GM06990 (cell line): ENCODE measurements around the gene TRNAU1AP.
"Not testable (repeated sequence)": the region's sequence is repeated elsewhere in the genome, so short reads cannot be mapped to it uniquely, and the experiment has no call there.

Experiments
- DNase-seq: peaks from one replicate; pipeline ENCODE4 v3.0.0-alpha.2; 2011; ENCODE audit not compliant: insufficient read length; ENCODE audit errors: extremely low read depth
- H3K27me3 ChIP-seq: replicated peaks from 2 replicates; pipeline ENCODE4 v1.6.0; 2011; ENCODE audit warnings: low read length; ENCODE audit not compliant: control insufficient read depth, insufficient read depth
- H3K36me3 ChIP-seq: 2 replicates; pipeline ENCODE4 v1.5.1; 2011; ENCODE audit warnings: low read length; ENCODE audit not compliant: control insufficient read depth, insufficient read depth
- H3K4me3 ChIP-seq: replicated peaks from 2 replicates; pipeline ENCODE4 v1.5.1; 2011; ENCODE audit warnings: low read depth, mild to moderate bottlenecking, control low read depth, low read length
- TF ChIP-seq, protein P1 (sequence below): IDR thresholded peaks from 2 replicates; pipeline ENCODE4 v1.5.1; 2011; ENCODE audit warnings: low read length, control low read depth, mild to moderate bottlenecking, inconsistent platforms; ENCODE audit not compliant: insufficient read depth, poor library complexity, severe bottlenecking

TRNAU1AP gene

DNA sequence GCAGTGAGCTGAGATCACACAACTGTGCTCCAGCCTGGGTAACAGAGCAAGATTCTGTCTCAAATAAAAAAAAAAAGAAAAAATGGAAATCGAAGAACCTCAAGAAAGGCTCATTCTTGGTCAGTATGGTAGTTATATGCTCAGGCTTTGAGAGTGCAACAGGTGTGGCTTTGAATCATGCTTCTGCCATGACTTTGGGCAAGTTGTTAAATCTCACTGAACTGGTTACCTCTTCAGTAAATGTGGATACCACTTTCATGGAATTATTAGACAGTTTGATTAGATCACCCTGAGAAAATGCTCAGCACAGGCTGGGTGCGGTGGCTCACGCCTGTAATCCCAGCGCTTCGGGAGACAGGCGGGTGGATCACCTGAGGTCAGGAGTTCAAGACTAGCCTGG lies 12.8 kb downstream of the TRNAU1AP start:
- H3K27me3 ChIP-seq, result no peaks in the 10 kb centered on the region
- TF ChIP-seq, protein P1, sequence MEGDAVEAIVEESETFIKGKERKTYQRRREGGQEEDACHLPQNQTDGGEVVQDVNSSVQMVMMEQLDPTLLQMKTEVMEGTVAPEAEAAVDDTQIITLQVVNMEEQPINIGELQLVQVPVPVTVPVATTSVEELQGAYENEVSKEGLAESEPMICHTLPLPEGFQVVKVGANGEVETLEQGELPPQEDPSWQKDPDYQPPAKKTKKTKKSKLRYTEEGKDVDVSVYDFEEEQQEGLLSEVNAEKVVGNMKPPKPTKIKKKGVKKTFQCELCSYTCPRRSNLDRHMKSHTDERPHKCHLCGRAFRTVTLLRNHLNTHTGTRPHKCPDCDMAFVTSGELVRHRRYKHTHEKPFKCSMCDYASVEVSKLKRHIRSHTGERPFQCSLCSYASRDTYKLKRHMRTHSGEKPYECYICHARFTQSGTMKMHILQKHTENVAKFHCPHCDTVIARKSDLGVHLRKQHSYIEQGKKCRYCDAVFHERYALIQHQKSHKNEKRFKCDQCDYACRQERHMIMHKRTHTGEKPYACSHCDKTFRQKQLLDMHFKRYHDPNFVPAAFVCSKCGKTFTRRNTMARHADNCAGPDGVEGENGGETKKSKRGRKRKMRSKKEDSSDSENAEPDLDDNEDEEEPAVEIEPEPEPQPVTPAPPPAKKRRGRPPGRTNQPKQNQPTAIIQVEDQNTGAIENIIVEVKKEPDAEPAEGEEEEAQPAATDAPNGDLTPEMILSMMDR, result no peak
- no peak for DNase-seq
- peaks cover 10% of the 10 kb centered on the region for H3K36me3 ChIP-seq
- no peak overlapping the region for H3K4me3 ChIP-seq

DNA sequence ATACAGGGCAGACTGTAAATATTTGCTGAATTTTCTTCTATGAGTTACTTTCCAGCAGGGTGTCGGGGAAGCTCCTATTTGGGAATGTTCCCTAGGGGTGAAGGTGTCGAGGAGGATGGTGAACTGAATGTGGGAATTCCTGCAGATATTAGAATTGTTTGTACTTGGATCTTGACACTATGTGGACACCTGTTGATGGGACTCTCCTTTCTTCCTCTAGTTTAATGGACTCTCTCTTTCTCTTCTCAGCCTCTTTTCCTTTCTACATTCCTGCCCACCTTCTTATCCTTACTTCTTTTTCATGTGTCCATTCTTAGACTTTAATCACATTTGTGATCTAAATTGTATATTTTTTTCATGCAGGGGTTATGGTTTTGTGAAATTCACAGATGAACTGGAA lies 14.0 kb downstream of the TRNAU1AP start:
- Histone ChIP-seq H3K4me3 (no peak overlapping the region), H3K27me3 (no peaks in the 10 kb centered on the region), H3K36me3 (peaks cover 11% of the 10 kb centered on the region)
- TF ChIP-seq, protein P1, result no peak
- DNase-seq, result no peak

DNA sequence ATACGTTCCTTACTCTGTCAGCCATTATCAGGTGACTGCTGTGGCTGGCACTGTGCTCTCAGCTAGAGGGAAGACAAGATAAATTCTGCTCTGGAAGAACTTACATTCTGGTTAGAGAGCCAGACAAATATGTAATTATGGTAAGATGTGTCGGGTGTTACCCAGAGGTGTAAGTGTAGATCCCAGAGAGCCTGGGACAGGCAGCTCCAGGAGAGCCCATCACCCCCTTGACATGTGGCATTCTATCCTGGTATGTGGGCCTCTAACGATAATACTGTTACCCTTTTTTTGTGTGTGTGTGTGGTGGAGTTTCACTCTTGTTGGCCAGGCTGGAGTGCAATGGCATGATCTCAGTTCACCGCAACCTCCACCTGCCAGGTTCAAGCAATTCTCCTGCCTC lies 19.0 kb downstream of the TRNAU1AP start:
- no peak for DNase-seq
- no peaks in the 10 kb centered on the region for H3K27me3 ChIP-seq
- TF ChIP-seq, protein P1, result no peak
- peaks cover 8% of the 10 kb centered on the region for H3K36me3 ChIP-seq
- H3K4me3 ChIP-seq, result no peak overlapping the region

DNA sequence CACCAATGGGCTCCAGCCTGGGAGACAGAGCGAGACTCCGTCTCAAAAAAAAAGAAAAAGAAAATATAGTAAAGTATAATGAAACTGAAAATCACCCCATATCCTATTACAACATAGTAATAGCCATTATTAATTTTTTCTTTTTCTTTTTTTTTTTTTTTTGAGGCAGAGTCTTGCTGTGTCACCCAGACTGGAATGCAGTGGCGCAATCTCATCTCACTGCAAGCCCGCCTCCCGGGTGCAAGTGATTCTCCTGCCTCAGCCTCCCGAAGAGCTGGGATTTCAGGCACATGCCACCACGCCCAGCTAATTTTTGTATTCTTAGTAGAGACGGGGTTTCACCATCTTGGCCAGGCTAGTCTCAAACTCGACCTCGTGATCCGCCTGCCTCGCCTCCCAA lies 20.0 kb downstream of the TRNAU1AP start:
- peaks cover 10% of the 10 kb centered on the region for H3K36me3 ChIP-seq
- not testable (repeated sequence) for H3K4me3 ChIP-seq, H3K27me3 ChIP-seq, DNase-seq

DNA sequence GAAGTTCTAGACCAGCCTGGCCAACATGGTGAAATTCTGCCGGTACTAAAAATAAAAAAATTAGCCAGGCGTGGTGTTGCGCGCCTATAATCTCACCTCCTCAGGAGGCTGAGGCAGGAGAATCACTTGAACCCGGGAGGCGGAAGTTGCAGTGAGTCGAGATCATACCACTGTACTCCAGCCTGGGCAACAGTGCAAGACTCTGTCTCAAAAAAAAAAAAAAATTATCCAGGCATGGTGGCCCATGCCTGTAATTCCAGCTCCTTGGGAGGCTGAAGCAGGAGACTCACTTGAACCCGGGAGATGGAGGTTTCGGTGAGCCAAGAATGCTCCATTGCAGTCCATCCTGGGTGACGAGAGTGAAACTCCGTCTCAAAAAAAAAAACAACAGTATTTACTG lies 20.7 kb downstream of the TRNAU1AP start:
- Histone ChIP-seq H3K4me3 (no peak overlapping the region), H3K27me3 (no peaks in the 10 kb centered on the region), H3K36me3 (peaks cover 14% of the 10 kb centered on the region)
- no peak for DNase-seq
- TF ChIP-seq, protein P1, result no peak

DNA sequence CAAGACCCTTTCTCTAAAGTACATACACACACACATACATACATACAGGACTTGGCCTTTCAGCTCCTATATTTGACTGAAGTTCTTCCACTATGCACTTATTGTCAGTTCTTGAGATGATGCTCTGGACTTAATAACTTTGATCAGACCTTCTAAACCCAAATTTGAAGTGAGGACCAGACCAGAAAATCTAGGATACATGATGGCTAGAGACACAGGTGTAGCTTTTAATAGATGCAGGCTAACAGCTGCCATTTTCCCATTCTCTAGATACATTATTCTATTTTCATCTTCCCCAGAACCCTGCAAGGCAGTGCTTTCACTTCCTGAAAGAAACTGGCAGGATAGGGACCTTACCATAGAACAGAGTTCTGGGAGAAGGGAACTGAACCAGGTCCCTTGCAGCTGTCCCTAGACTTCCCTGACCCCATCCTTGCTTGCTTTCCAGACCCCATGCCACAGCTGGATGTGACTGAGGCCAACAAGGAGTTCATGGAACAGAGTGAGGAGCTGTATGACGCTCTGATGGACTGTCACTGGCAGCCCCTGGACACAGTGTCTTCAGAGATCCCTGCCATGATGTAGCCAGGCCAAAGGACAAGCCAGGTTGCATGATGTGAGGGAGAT lies 24.3 kb downstream of the TRNAU1AP start:
- Histone ChIP-seq H3K4me3 (no peak overlapping the region), H3K36me3 (peaks cover 19% of the 10 kb centered on the region), H3K27me3 (no peaks in the 10 kb centered on the region)
- TF ChIP-seq, protein P1, result no peak
- no peak for DNase-seq
